Muscle of back (tissue), 11 donors: ENCODE results near the gene LRRC19. TPM values are rescaled to one million over a fixed set of nuclear protein-coding genes. Genes with fewer than 3 reads are reported as not detected.

Source experiments
- DNase-seq, 3 donors: peaks; one replicate each; pipeline versions ENCODE4 v3.0.0 to v3.0.0-alpha.2; 2013
- polyA plus RNA-seq, 10 donors: library from polyadenylated mRNA; unstranded; fragments of 120-200 nt; gene quantifications; one replicate each; pipeline ENCODE4 v1.2.1, GENCODE V29; 2013; ENCODE audit not compliant: insufficient read length in 10 of 10

LRRC19 gene
- polyA plus RNA-seq, 10 donors, result 0.10 to 0.20 (median 0.15) TPM; not detected in 2

DNA sequence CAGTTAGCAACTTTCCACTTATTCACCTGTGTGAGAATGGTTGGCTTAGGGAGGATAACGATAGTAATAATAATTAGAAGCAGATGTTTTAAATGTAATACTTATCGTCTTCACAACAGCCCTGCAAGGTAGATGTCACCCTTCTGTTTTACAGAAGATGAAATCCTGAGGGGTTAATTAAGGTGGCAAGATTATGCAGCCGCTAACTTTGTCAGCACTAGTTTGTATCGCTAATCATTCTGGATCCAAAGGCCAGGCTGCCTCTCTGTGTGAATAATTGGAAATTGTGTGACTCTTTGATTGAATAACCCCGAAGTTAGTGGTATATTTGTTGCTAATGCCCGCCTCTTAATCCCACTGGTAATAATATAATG lies 48.6 kb downstream of the LRRC19 start:
- no peak for DNase-seq

DNA sequence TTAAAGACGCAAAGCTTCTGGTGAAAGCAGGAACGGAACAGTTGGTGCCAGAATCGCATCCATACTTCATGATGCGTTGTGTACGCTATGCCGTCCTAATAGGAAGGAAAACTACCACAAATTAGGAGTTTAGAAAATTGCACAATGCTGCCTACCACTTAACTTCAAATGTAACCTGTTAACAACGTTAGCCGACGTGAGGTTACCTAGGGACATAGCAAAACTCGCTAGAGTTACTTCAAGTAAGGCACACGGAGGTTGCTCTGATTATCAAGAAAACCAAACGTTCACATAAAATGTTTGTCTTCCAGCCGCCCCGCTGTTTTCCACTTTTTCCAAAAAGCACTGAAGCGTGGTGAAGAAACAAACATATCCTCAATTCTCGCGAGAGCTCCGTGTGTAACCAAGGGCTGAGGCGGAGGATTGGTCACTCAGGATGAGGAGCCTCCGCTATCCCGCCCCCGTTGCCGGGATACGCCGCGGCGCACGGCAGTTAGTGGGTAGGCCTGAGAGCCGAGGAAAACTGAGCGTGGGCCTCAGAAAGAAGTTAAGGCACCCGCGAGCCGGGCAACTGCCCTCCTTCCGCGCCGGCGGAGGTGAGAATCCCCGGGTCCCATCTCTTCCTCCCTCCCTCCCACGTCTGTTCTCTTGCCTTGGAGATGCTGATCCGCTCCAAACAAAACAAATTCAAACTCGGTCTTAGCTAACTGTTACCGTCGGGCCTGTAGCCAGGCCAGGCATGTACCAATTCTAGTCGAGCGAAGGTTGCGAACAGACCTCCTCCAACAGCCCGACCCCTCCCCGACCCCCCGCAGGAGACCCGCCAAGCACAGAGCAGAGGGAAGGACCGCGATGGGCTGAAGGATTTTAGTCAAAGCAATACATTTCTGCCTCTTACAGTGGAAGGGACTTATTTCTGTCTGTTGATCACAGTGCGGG lies 49.3 kb downstream of the LRRC19 start, which contains the start of gene IFT74:
IFT74 (plus strand) TSS at position 492 of the 939 bp plus-strand sequence. CDS start 5,556 bp downstream, outside the sequence.
- peak; percentile 98 to 99 (median 99) for DNase-seq

DNA sequence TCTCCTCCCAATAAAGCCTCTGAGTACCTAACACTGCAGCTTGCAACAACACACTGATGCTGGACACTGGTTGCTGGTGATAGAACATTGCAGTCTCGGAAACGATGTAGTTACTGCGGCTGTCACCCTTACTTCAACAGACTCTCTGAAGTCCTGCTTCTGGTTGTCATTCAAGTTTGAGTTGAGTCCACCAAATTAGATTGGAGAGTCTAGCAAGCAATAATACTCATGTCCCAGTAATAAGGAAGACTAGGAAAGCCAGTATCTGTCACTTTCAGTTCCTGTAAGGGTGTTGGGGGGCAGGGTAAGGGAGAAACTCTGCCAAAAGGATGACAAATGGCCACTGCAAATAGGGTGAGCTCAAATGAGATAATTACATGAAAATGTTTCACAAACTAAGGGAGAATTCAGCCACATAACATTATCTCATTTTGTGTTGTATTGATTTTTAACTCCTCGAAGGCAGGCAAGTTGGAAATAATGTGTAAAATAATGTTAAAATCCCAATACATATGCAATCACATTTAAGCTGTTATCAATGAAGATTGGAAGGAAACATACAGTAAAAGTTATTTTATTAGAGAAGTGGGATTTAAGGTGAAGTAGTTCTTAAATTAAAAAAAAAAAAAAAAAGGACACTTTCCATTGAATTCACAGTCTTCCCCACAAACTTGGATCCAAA lies 50.1 kb downstream of the LRRC19 start:
- peak in 2 of 3 donors; percentile 27 to 60 for DNase-seq

- DNase-seq, result no peak
Observed at GRCh38 chr9:26954050-26954508, 51.4 kb downstream of the LRRC19 start.

DNA sequence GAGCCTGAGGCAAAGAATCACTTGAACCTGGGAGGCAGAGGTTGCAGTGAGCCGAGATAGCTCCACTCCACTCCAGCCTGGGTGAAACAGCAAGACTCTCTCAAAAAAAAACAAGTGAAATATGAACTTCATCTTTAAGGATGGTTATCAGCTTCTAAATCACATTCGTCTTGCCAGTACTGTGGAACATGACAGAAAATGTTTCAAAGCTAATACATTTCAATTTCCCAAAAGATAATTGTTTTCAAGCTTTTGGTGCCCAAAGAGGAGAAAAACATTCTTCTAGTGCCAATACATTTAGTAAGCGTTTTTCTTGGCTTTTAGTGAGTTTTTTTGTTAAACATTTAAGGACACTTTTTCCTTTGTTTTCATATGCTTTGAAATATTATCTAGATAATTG lies 53.7 kb downstream of the LRRC19 start:
- no peak for DNase-seq

DNA sequence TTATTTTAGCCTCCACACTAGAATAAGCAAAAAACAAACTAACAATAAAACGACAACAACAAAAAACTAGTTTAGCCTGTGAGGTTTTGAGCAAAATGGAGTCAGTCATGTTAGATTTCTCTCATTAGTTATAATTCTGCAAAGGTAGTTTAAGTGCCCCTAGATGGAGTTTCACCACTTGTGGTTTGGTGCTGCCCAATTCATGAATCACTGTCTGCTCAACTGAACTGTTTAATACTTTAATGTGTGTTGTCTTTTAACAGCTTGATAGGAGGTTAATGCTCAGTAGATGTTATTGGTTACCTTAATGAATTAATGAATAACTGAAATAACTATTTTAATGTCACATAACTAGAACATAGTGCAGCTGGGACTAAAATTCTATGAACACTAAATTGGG lies 55.0 kb downstream of the LRRC19 start:
- DNase-seq, result no peak

- DNase-seq, result no peak
Observed at GRCh38 chr9:26949637-26950069, 55.8 kb downstream of the LRRC19 start.

DNA sequence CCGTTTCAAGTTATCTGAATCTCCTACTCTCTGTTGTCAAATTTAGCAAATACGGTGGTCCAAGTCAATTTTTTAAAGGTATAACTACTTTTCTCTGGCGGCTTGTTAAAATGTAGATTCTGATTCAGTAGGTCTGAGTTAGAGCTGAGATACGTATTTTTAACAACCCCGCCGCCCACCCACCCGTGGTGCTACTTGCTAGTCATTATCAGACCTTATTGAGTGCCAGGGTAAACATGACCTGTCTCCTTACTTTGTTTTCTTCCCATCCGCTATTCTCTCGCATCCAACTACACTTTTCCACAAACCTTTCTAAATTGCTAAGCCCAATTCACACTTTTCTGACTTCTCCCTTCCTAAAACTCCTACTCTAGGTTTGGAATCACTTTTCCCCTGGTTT lies 57.7 kb downstream of the LRRC19 start:
- DNase-seq, result no peak

DNA sequence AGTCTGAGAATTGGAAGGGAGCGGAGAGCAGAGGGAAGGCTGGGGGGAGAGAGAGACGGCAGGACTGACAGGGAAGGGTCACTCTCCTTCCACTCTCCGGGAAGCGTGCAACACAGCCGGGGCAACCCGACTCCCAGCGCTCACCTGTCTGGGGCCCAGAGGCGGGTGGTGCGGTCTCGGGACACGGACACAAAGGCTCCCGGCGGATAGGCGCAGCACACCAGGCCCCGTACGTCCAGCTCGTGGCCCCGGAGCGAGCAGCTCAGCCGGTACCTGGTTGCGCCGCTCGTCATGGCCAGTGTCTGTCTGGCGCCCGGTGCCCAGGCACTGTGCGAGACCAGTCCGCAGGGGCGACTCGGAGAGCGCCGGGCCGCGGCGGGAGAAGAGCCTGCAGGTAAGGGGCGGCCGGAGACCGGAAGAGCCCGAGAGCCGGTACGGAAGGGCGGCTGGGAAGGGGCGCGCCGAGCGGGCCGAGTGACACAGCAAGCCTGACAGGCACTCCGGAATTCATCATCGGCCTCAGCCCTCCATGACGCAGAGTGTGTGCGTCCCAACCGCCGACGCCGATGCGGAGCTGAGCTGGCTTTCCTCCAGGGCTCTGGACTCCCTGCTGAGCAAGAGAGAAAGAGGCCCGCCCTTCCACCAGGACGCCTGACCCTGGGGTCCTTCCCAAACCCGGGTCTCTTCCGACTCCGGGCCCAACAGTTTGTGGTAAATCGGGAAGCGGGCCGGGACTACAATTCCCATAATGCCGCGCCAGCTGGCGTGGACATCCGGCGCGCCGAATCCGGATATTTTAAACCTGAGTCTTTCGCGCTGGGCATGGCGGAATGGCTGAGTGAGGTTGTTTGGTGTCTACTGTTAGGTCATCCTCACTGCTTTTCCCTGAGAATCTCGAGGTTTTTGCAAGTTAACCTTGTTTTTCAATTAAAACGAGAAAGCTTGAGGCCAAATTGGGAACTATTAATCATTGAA lies 58.4 kb downstream of the LRRC19 start, which contains the start of gene PLAA:
PLAA (minus strand) TSS at position 490 of the 975 bp plus-strand sequence; CDS start at position 293, 197 bp downstream.
- peak; percentile 91 to 98 (median 93) for DNase-seq

DNA sequence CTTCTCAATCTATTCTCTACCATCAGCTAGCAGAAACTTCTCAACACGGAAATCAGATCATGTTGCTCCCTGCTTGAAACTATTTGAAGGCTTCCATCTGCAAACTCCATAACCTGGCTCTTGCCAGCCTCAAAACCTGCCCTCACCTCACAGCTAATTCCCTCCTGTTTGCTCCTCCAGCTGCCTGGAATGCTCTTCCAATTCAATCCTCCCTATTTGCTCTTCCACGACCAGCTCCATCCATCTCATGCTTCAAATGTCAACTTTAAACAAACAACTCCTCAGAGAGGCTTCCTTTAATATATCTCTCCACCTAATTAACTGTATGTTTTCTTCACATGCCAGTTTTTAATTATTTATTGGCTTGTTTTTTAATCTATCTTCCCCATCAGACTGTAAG lies 59.9 kb downstream of the LRRC19 start:
- no peak for DNase-seq

Other genes with a start within 250 kb of the LRRC19 start
- gene CAAP1, start 112.9 kb downstream of the LRRC19 start, polyA plus RNA-seq, result 10 to 100 TPM; 15.0 to 20.7 (median 16.9) TPM
- gene PLAA, start 58.4 kb downstream of the LRRC19 start, polyA plus RNA-seq, result 10 to 100 TPM; 28.1 to 45.5 (median 33.5) TPM
- 10 to 100 TPM; 11.2 to 17.5 (median 14.4) TPM for gene IFT74, start 49.3 kb downstream of the LRRC19 start, polyA plus RNA-seq
- 10 to 100 TPM; 13.4 to 20.7 (median 19.0) TPM for gene TEK, start 103.6 kb upstream of the LRRC19 start, polyA plus RNA-seq